Natural killer cell (primary cell): Measurements from ENCODE around the gene SLCO3A1. TPM values are rescaled to one million over a fixed set of nuclear protein-coding genes. Genes with fewer than 3 reads are reported as not detected.

Experiments used
- ATAC-seq, 3 donors: fragments of 150-1000 bp in 2 of 3; fragments of 200-7000 bp in 1 of 3; cut with Tn5 transposase; 1 replicate in 1 of 3; 2 replicates in 2 of 3; pipeline ENCODE4 v1.10.0; 2021; ENCODE audit warnings: mild to moderate bottlenecking in 2 of 3, moderate library complexity in 2 of 3
- DNase-seq, 2 donors: peaks; one replicate each; pipeline versions ENCODE4 v3.0.0 to v3.0.0-alpha.2; 2013 to 2021; ENCODE audit warnings: mixed read lengths in 1 of 2
- H3K27ac ChIP-seq: one replicate; pipeline ENCODE4 v1.5.1; 2013; ENCODE audit warnings: mild to moderate bottlenecking, low read length
- H3K27me3 ChIP-seq: one replicate; pipeline ENCODE4 v1.6.1; 2013; ENCODE audit warnings: low read length; ENCODE audit not compliant: control insufficient read depth, insufficient read depth
- H3K36me3 ChIP-seq: one replicate; pipeline ENCODE4 v1.6.1; 2013; ENCODE audit warnings: low read length; ENCODE audit not compliant: control insufficient read depth, insufficient read depth
- H3K4me1 ChIP-seq: one replicate; pipeline ENCODE4 v1.6.1; 2013; ENCODE audit warnings: low read length; ENCODE audit not compliant: control insufficient read depth, insufficient read depth
- H3K4me3 ChIP-seq: one replicate; pipeline ENCODE4 v1.5.1; 2013; ENCODE audit warnings: low read length
- H3K9me3 ChIP-seq: one replicate; pipeline ENCODE4 v1.6.1; 2013; ENCODE audit warnings: low read length; ENCODE audit not compliant: control insufficient read depth, insufficient read depth
- H3K27ac Mint-ChIP-seq, 2 donors: one replicate each; pipeline ENCODE4 v1.8.0; 2022; ENCODE audit warnings: mild to moderate bottlenecking in 2 of 2, mixed read lengths in 2 of 2, moderate library complexity in 1 of 2
- H3K27me3 Mint-ChIP-seq, 2 donors: one replicate each; pipeline ENCODE4 v1.8.0; 2022; ENCODE audit warnings: low read depth in 2 of 2, mixed read lengths in 2 of 2
- H3K36me3 Mint-ChIP-seq: one replicate; pipeline ENCODE4 v1.8.0; 2022; ENCODE audit warnings: mixed read lengths
- H3K4me1 Mint-ChIP-seq, 2 donors: one replicate each; pipeline ENCODE4 v1.8.0; 2022; ENCODE audit warnings: mixed read lengths in 2 of 2
- H3K4me3 Mint-ChIP-seq: one replicate; pipeline ENCODE4 v1.8.0; 2022; ENCODE audit warnings: mild to moderate bottlenecking, moderate library complexity, mixed read lengths
- H3K9me3 Mint-ChIP-seq, 2 donors: one replicate each; pipeline ENCODE4 v1.8.0; 2022; ENCODE audit warnings: mixed read lengths in 2 of 2
- CTCF ChIP-seq: fragments of 200-600 bp; IDR thresholded peaks from one replicate; pipeline ENCODE4 v1.8.0; 2022; ENCODE audit warnings: antibody characterized with exemption
- WGBS: methylation state at CpG from one replicate; pipeline ENCODE4 v1.1.7; 2013; ENCODE audit warnings: missing lambda C conversion rate; ENCODE audit not compliant: insufficient coverage; 5-methylcytosine and 5-hydroxymethylcytosine counted together
- intact Hi-C: fragments of 100-400 bp; cut with micrococcal nuclease; formaldehyde crosslinking; loops from one replicate; pipeline ENCODE4 v1.14.2; 2022
- total RNA-seq, 4 donors: library from RNA; stranded (reverse); fragments of 120-200 nt in 1 of 4; gene quantifications; one replicate each; pipeline versions ENCODE4 v1.2.3 to v1.2.4, GENCODE V29; 2013 to 2022

The SLCO3A1 gene
- total RNA-seq, 3 donors from 2014 or later (not counting 1 experiment from before 2014, with no cell fraction given), result 48.5 to 73.5 (median 68.8) TPM

GRCh38 chr15:92161039-92161670 is 307.6 kb downstream of the SLCO3A1 start:
- peaks cover 12 to 18% of the 10 kb centered on the region in 2 donors for H3K4me1 Mint-ChIP-seq
- H3K9me3 Mint-ChIP-seq, result no peaks in the 10 kb centered on the region
- no peaks in the 10 kb centered on the region for H3K27me3 ChIP-seq
- H3K27me3 Mint-ChIP-seq, result no peaks in the 10 kb centered on the region
- 91% methylated on average over 5 of the region's 6 CpGs for WGBS
- no peak overlapping the region for H3K4me3 ChIP-seq
- DNase-seq (no peak), ATAC-seq (no peak)
- H3K36me3 Mint-ChIP-seq, result peaks cover 20% of the 10 kb centered on the region
- H3K9me3 ChIP-seq, result no peaks in the 10 kb centered on the region
- no peak overlapping the region for H3K27ac ChIP-seq
- no peak for TF ChIP-seq CTCF
- peaks cover 23% of the 10 kb centered on the region for H3K36me3 ChIP-seq
- no peaks in the 10 kb centered on the region for H3K4me1 ChIP-seq
- peak overlapping the region in 1 of 2 donors; percentile 16 for H3K27ac Mint-ChIP-seq
- H3K4me3 Mint-ChIP-seq, result peak overlapping the region; percentile 11
- intact Hi-C loops, result no loop called here

GRCh38 chr15:92162657-92163056 is 309.1 kb downstream of the SLCO3A1 start:
- H3K4me3 ChIP-seq, result no peak overlapping the region
- no peak for TF ChIP-seq CTCF
- H3K9me3 Mint-ChIP-seq, result no peaks in the 10 kb centered on the region
- H3K36me3 Mint-ChIP-seq, result peaks cover 20% of the 10 kb centered on the region
- DNase-seq (no peak), ATAC-seq (no peak)
- peaks cover 20% of the 10 kb centered on the region for H3K36me3 ChIP-seq
- H3K4me1 Mint-ChIP-seq, result peaks cover 12 to 18% of the 10 kb centered on the region in 2 donors
- intact Hi-C loops, result no loop called here
- WGBS, result 90% methylated on average over 17 of the region's 17 CpGs
- H3K27ac ChIP-seq, result no peak overlapping the region
- H3K4me1 ChIP-seq, result no peaks in the 10 kb centered on the region
- H3K27me3 Mint-ChIP-seq, result no peaks in the 10 kb centered on the region
- no peak overlapping the region for H3K27ac Mint-ChIP-seq
- no peak overlapping the region for H3K4me3 Mint-ChIP-seq
- no peaks in the 10 kb centered on the region for H3K9me3 ChIP-seq
- H3K27me3 ChIP-seq, result no peaks in the 10 kb centered on the region

GRCh38 chr15:92163641-92164040 is 310.1 kb downstream of the SLCO3A1 start:
- peaks cover 20% of the 10 kb centered on the region for H3K36me3 Mint-ChIP-seq
- H3K27me3 ChIP-seq, result no peaks in the 10 kb centered on the region
- DNase-seq (no peak), ATAC-seq (no peak)
- H3K36me3 ChIP-seq, result peaks cover 20% of the 10 kb centered on the region
- no peaks in the 10 kb centered on the region for H3K9me3 Mint-ChIP-seq
- no peak for TF ChIP-seq CTCF
- no peaks in the 10 kb centered on the region for H3K27me3 Mint-ChIP-seq
- no peaks in the 10 kb centered on the region for H3K9me3 ChIP-seq
- intact Hi-C loops, result no loop called here
- no peak overlapping the region for H3K4me3 ChIP-seq
- WGBS, result 84% methylated on average over 9 of the region's 10 CpGs
- H3K4me3 Mint-ChIP-seq, result no peak overlapping the region
- no peaks in the 10 kb centered on the region for H3K4me1 ChIP-seq
- H3K27ac Mint-ChIP-seq, result no peak overlapping the region
- H3K27ac ChIP-seq, result no peak overlapping the region
- H3K4me1 Mint-ChIP-seq, result peaks cover 8 to 9% of the 10 kb centered on the region in 2 donors
